OCI-M1 (cell line): ENCODE data around the gene PRSS27.
"Not testable (repeated sequence)": the region's sequence is repeated elsewhere in the genome, so short reads cannot be mapped to it uniquely, and the experiment has no call there.

Source experiments
- DNase-seq: peaks from one replicate; lab custom pipeline; 2025; lab: John Stamatoyannopoulos, UW

PRSS27 gene

DNA sequence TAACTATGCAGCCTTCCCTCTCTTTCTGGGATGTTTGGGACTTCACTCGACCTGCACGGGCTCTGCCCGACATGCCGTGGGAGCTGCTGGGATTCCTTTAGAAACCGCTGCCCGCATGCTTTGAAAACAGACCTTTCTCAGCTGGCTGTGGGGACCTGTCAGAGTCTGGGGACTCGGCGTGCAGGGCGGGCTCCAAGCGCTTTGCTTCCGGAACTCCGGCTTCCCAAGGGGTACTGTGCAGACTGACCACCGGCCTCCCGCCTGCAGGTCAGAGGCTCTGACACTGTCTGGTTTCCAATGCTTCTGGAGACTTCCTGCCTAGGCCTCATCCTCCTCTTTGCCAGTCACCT lies 11.8 kb downstream of the PRSS27 start:
- DNase-seq = no peak

DNA sequence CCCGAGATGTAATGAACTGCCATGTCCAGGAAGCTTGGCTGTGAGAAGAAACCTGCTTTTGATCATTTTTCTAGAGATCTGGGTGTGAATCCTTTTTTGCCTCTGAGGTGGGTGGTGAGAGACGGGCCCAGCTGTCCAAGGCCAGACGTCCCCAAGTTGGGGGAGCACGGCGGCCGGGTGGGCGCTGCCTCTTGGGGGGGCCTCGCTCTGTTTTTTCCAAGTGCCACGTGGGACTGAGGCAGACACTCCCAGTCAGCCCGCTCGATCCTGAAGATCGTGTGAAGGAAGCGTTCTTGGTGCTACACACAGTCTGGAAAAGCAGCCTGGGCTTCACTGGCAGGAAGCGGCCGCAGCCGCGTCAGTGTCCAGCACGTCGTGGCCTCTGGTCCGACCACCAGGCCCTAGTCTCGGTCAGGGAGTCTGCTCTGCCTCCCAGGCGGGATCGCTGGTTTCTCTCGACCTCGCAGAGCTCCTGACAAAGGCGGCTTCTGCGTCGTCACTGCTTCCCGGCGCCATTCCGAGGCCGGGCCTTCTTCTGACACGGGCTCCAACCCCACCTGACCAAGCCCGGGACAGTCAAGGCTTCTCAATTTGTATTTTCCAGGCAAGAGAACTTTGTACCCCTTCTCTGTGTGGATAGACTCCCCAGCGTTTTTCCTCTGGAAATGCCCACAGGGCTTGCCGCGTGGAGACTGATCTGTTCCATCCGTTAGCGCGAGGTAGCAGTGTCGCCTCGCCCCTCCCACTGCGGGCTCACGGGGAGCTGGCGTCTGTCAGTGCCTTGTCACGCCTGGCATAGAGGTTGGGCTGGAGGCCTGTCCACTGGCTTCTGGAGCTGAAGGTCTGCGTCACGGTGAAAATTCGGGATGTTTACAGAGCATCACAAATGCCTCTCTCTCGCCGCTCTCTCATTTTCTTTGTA lies 12.4 kb downstream of the PRSS27 start:
- no peak for DNase-seq

DNA sequence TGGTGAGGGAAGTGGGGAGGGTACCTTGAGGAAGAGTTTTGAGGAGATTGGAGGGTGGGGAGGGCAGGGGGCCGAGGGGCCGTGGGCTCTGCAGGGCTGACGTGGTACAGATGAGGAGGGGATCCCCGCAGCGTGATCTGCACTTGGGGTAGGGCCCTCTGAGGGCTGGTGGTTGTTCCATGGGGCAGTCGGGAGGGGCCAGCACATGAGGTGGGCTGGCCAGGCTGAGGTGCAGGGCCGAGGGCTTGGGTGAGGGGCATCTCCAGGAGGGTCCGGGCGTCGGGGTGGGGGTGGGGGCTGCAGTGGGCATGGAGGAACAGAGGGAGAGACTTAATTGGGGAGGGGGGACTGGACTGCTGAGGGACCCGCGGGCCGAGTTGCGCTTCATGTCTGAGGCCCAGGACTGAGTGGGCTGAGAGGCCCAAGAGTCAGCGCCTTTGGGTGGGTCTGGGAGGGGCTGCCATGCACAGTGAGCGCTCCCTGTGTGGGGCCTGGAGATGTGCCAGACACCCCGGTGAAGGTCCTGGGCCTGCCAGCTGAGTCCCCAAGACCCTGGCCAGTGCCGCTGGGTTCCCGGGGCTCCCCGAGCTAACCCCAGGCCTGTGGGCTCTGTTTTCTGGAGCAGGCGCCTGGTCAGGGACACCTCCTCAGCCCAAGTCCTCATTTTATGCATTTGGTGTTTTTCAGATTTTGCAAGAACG lies 13.3 kb downstream of the PRSS27 start:
- DNase-seq = no peak

DNA sequence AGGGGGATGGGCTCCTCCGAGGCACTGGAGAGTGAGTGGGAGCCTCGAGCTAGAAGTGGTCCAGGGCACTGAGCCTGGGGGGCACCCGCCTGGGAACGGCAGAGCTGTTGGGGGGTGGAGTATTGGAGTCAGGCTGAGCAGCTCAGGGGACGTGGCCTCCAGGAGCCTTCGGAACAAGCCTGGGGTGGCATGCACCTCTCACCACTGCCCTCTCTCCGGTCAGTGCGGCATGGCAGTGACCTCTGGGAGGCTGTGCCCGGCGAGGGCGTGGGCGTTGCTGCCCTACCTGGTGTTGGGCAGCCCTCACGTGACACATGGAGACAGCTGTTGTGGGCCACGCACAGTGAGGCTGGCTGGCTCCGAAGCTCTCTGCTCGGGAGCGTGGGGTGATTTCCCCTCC lies 13.9 kb downstream of the PRSS27 start:
- no peak for DNase-seq

DNA sequence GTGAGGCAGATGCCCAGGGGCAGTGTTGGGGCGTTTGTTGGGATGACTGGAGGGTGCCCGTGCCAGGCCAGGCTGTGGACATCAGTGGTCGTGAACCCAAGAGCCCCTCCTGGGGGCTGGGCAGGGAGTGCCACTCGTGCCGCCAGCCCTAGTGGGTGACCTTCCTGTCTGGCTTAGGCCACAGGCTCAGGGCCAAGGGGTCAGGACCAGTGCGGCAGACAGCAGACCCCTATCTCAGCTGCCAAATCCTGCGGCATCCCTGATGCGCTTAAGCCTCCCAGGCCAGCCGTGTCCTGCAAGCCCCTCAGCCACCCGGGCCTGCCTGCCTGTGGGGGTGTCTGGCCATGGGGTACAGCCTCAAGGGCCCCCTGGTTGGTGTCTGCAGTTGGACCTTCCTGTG lies 14.7 kb downstream of the PRSS27 start:
- no peak for DNase-seq

DNA sequence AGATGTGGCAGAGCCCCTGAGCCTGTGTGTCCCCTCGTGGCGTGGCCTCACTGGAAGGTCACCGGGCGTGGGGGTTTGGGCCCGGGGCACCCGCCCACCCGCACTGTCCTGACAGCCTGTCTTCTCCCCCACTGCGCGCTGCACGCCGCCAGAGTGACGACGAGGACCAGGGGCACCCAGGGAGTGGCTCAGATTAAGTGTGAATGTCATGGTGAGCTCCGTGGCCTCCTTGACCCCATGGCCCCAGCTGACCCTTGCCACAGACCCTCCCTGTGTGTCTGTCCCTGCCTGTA lies 15.1 kb downstream of the PRSS27 start:
- no peak for DNase-seq

DNA sequence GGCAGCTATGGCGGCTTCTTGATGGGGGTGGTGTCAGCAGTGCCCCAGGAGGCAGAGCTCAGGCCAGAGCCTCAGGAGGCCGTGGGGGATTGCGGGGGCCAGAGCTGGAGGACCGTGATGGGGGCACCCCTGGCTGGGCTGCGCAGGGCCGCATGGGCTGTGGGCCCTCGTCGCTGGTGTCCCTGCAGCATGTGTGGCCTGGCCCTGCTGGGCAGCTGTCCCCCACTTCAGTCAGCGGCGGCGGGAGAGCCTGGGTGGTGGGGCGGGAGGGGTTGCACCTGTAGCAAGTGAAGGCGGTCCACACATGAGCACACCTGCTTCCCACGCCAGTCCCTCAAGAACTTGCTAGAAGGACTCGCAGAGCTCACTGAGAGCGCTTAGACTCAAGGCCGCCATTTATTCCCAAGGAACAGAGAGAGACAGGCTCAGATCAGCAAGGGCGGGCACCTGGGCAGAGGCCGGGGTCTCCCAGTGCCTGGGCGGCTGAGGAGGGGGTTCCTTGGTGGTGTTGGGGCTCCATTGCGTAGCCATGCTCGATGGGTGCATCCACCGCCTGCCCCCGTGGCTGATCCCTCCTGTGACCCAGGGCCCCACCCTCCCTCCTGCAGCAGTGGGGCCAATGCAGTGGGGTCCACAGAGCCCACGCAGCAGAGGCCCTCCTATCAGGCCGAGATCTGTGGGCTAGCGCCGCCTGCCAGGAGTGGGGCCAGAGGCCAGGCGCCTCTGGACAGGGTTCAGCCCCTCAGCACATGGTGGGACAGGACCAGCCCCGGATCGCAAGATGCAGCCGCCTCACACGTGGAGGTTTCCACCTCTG lies 15.7 kb downstream of the PRSS27 start:
- DNase-seq = no peak

DNA sequence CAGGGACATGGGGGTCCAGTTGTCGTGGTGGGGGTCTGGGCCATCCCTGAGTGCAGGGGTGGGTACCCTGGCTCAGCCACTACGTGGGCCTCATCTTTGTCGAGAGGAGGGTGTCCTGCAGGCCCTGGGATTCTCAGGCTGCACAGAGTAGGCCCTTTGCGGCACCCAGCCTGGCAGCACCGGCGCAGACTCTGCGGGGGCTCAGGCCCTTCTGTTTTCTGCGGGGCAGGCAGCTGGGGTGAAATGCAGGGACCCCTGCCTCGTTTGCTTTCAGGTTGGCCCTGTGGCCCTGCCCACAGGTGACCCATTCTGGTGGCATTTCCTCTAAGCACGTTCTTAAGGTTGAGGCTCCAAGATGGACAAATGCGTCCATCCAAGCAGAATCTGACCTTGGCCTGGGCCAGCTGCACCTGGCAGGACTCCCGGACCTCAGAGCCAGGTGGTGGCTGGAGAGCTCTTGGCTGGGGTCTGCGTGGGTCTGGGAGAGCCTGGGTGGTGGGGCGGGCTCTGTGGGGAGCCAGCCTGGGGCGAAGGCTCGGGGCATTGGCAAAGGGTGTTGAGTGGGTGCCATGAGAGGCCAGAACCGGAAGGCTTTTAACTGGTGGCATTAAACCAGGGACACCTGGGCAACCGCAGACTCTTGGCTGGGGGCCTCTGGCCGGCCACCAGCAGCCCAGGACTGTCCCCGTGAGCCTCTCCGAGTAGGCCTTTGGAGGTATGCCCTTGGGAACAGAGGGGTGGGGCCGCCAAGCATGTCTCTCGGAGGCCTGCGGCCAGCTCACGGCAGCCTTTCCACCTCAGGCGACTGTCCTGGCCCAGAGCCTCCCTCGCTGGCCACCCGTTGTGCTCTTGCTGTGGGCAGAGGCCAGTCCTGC lies 16.9 kb downstream of the PRSS27 start:
- DNase-seq = no peak

DNA sequence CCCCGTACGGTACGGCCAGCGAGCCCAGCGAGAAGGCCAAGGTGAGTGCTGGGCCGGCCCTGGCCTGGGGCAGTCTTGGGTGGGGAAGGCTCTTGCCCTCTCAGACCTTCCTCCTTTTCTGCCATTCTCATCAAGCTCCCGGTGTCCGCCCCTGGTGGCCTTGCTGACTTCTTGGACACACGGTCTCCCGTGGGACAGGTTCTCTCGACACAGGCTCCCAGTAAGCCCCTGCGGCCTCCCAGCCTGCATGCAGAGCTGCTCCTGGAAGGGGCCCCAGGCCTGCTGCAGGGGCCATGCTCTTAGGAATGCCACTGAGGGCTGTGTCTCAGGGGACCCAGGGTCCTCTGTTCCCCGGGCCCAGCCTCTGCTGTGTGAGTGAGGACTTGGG lies 17.6 kb downstream of the PRSS27 start:
- no peak for DNase-seq

DNA sequence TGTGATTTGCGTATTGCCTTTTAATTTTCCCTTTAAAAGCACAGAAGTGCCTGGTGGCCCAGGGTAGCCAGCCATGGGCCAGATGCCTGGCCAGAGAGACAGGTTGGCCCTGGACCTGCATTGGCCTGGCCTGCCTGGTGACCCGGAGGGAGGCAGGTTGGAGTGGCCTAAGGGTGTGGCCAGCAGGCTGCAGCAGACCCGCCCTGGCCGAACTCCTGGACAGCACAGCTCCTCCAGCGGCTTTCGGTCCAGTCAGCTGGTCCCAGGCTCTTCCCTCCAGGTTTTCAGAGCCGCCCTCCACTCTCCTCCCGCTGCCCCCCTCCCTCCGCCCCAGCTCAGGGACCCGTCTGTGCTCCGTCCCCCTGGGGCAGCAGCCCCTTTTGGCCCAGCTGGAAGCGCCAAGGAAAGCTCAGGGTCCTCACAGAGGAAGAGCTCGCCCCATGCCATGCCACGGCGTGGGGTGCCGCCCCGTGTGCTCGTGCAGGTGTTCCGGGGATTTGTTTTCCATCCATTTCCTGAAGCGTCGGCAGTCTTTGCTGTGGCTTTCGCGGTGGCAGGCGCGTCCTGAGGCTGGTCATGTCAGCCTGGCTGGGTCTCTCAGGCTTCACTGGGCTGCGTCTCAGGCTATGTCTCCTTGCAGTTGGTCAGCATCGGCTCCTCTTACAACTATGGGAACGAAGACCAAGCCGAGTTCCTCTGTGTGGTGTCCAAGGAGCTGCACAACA lies 18.1 kb downstream of the PRSS27 start:
- no peak for DNase-seq

DNA sequence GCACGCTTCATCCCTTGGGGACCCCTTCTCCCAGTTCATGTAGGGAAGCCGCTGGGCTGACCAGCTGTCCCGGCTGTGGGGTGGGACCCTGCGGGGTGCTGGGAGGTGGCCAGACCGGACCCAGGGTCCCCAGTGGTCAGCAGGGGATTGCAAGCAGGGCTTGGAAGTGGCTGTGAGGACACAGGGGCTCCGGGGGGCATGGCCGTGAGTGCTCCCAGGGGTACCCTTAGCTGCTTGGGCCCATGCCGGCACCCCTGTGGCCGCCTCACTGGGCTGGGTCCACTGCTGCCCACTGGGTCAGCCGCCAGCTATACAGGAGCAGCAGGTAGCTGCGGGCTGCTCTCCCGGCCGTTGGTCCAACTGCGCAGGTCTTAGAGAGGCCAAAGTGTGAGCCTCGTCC lies 18.8 kb downstream of the PRSS27 start:
- DNase-seq = no peak

DNA sequence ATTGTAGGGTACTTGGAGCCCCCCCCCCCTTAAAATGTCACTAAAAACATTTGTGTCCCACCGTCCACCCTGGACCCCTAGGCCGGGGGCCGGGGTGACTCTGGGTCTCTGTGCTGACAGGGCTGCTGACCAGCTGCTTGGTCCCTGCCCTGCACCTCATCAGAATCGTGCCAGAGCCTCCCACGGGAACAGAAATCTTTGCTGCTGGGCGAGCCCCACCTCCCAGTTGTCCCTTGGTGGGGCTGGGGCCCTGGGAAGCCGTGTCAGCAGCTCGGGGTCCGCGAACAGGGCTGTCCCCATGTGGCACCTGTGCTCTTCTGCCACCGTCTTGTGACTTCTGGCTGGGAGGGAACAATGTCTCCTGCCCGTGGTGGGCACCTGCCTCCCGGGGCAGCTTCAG lies 19.2 kb downstream of the PRSS27 start:
- no peak for DNase-seq

DNA sequence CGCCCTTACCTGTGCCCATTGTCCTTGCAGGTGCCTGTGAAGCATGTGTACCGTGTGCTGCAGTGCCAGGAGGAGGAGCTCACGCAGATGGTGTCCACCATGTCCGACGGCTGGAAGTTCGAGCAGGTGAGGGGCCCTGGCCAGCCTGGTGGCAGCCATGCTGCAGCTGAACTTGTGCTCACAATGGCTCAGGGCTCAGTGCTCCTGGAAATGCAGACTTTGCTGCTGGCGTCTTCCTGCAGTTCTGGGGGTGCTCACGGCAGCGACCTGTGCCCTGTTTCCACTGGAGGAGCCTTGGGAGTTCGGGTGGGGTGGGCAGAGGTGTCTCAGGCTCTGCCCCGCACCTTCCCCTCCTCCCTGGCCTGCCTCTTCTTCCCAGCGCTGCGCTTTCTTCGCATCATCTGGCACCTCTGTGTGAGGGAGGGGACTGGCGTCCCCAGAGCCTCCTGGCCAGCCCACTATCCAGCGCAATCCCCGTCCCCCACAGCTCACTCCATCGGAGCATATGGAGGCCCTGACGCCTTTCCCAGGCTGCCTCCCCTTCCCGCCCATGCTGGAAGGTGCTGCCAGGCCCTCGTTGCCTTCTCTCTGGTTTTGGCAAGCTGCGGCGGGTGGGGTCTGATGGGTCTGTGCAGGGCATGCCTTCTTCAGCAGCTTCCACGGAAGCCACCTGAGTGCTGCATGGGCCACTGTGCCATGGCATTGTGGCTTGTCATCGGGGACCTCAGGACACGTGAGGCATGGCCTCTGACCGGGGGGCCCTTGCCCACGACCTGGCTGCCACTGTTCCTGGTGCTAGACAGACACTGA lies 20.0 kb downstream of the PRSS27 start:
- no peak for DNase-seq

DNA sequence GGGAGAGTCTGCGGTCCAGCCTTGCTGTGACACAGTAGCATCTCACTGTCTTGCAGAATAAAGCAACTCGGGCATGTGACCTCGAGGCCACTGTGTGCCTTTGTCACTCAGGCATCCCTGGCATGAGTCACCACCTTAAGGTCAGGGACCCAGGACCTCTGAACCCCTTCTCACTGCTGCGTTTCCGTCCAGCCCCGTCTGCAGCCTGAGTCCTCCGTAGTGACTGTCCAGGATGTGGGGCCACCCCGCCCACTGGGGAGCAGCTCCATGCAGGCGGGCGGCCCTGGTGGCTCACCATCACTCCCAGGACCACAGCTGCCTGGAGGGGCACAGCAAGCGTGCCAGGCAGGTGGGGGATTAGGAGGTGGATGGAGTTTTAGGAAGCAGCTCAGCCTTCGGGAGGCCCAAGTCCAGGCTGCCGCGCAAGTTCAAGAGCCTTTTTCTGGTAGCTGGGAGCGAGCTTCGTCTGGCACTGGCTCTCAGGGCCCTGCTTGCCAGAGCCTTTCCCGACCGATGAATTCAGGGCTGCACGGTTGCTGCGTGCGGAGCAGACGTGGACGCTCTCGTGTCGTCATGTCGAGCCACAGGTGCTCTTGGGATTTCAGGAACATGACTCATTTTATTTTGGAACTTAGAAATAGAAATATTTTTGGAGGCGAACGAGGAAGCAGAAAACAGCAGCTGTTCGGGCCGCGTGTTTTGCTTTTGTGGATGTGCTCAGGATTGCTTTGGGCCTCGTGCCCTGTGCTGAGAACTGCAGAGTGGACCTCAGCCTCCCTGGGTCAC lies 20.9 kb downstream of the PRSS27 start:
- no peak for DNase-seq

DNA sequence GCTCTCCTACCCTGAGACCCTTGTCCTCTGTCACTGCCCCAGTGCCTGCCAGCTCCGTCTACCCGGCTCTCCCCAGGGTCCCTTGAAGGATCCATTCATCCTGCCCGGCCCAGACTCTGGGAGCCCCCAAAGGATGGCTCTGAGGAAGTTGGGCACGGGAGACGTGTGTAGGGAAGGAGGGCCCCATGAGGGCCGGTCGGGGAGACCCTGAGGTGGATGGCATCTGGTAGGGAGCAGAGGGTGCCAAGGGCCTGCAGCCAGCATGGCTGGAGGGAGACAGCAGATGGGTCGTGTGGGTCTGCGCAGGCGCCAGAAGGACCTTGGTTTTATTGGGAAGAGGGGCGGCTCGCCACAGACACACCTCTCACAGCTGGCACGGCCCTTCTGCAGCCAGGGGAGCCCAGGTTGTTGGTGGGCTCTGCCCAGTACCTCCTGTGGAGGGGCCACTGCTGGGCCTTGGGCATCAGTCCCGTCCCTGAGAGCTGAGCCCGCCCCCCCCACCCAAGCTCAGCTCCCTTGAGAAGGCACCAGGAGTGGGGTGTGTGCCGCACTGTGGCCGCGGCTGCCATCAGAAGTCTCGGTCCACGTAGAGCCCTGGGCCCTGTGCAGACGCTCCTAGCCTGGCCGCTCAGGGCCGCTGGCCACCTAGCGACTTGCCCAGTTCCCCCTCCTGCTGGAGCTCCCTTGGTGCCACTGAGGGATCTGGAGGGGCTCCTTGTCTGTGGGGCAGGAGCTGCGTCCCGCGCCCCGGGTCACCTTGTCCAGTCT lies 21.7 kb downstream of the PRSS27 start:
- no peak for DNase-seq

DNA sequence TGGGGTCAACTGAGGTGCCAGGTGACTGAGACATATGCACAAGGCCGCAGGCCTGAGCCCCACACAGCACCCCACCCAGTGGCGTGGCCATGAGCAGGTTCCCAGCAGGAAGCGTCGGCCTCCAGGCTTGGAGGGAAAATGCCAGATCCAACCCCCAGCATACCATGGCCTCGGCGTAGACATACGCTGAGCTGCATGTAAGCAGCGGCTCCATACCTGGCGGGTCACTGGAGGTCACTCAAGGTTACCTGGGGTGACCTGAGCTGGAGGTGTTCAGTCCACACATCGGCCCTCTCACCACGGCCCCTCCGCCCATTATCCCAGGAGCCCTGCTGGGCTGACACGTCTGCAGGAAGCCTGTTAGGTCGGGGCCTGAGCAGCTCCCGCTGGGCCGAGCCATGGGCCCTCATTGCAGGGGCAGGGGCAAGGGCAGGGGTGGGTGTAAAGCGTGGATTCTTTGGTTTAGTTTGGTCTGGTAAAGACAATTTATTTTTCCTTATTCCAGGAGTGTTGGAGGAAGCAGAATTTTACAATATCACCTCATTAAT lies 22.5 kb downstream of the PRSS27 start:
- DNase-seq = no peak

DNA sequence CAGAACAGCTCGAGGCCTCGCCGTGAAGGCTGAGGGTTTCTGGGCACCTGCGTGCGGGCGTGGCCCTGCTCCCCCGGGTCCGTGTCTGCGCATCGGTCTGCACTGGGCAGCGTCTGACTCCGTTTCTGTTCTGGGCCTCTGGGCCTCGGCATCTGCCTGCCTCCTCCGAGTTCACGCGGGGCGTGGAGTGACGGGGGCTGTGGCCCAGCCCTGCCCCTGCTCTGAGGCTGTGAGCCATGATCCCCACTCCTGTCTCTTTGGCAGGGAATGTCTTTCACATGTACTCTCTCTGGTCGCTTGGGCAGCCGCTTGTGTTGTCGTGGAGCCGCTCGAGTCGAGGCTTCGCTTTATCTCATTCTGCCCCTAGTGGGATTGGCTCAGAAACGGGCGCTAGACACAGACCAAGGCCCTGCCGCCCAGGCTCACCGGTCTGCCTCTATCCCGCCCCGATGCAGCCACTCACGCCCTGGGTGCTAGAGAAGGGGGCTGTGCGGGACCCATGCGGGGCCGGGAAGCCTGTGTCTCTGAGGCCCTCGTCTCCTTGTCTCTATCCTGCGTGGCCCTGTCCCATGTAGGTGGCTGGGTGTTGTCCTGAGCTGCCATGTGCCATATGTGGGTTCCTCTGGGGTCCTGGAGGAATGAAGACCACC lies 23.3 kb downstream of the PRSS27 start:
- DNase-seq = not testable (repeated sequence)
